Skeletal muscle cell (primary cell): ENCODE measurements around the gene PRMT9.

Experiments used
- DNase-seq: peaks from one replicate; pipeline ENCODE4 v3.0.0-alpha.2; 2010; ENCODE audit warnings: low read depth
- H3K4me3 ChIP-seq: 2 replicates; pipeline ENCODE4 v1.5.1; 2011; ENCODE audit warnings: low read depth, mild to moderate bottlenecking, control low read depth, low read length, moderate library complexity

PRMT9 gene

DNA sequence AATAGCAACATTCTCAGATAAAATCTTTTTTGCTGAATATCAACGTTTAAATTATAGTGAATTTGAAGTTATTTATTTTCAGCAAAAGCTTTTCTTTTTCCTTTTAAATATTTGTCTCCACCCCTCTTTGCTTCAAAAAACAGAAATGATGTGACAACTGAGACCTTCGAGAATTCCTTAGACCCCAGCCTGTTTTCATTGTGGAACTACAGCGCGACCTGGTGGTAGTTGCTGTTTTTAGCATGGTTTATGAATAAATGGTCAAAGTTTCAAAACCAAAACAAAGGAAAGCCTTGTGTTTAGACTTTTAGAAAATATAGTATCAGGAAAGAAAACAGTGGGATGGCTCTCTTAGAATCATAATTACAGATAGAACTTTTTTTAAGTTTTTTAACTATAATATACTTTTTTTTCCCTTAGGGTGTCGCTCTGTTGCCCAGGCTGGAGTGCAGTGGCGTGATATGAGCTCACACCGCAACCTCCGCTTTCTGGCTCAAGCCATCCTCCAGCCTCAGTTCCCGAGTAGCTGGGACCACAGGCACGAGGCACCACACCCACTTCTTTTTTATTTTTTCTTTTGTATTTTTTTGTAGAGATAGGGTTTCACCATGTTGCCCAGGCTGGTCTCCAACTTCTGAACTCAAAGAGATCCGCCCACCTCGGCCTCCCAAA, 93.6 kb downstream of the PRMT9 start:
- H3K4me3 ChIP-seq = no peak overlapping the region
- no peak for DNase-seq

DNA sequence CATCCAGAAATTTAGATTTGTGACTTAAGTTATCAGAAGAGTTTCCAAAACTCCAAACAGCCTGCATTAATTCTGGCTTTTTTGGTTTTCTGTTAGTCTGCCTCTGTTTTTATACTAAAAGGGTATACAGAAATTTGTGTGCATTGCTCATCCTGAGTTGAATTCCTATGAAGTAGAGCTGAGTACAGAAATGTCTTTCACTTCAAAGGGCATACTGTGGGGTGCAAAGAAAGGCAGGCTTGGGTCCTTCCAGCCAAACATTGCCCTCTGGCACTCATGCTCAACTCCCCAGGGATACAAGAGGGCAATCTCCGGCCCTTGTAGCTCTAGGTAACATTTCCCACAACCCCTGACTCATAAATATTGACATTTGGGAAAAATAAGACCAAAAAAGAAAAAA, 94.4 kb downstream of the PRMT9 start:
- DNase-seq = no peak
- no peak overlapping the region for H3K4me3 ChIP-seq
